ENCODE measurements around the gene GRIN2B. TPM values are rescaled to one million over a fixed set of nuclear protein-coding genes. Genes with fewer than 3 reads are reported as not detected.

Gene GRIN2B
- total and polyA plus RNA-seq, 2 donors (not counting 1 experiment from before 2014, with no cell fraction given): 0.22 TPM; not detected in 1

DNA sequence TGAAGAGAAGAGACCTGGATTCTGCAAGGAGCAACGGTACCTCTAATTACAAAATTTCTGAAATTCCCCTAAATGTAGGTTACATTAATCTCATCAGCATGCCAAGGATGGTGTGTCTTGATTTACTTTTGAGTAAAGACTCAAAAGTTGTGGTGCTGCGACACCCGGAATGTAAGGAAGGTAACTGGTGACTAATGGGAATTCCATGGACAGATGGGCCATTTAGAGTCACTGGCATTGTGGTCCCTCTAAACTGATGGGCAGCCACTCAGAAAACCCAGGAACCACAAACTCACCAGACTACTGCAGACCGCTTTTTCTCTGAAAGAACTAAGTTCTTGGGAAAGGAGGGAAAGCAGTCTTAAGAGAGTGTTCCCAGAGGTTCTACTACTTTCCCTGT is 32.8 kb downstream of the GRIN2B start:
- Histone ChIP-seq H2AFZ (ENCODE audit: insufficient read depth, low read depth, low read length, poor library complexity, severe bottlenecking) (no peak overlapping the region), H3K27ac (ENCODE audit: low read length in 2 of 2) (no peak overlapping the region), H3K9ac (ENCODE audit: low read length) (no peak overlapping the region), H4K20me1 (ENCODE audit: control insufficient read depth, insufficient read depth, low read length, poor library complexity, severe bottlenecking) (no peaks in the 10 kb centered on the region), H3K4me2 (replicated peaks; ENCODE audit: low read depth, low read length, poor library complexity, severe bottlenecking) (no peak overlapping the region), H3K4me3 (ENCODE audit: control extremely low read depth in 1 of 5, extremely low read depth in 1 of 5, insufficient read depth in 1 of 5, low read depth in 2 of 5, low read length in 4 of 5) (no peak overlapping the region), H3K36me3 (replicated peaks in 1 of 2; ENCODE audit: control extremely low read depth in 1 of 2, control insufficient read depth in 1 of 2, extremely low read depth in 1 of 2, insufficient read depth in 2 of 2, low read length in 1 of 2) (no peaks in the 10 kb centered on the region), H3K9me3 (ENCODE audit: control extremely low read depth in 1 of 3, control insufficient read depth in 2 of 3, insufficient read depth in 1 of 3, low read length in 2 of 3) (no peaks in the 10 kb centered on the region), H3K79me2 (ENCODE audit: control insufficient read depth, insufficient read depth, low read length) (no peaks in the 10 kb centered on the region), H3K4me1 (ENCODE audit: control insufficient read depth in 2 of 2, insufficient read depth in 2 of 2, low read length in 2 of 2) (no peaks in the 10 kb centered on the region), H3K27me3 (replicated peaks in 1 of 4; ENCODE audit: control extremely low read depth in 1 of 4, control insufficient read depth in 3 of 4, insufficient read depth in 4 of 4, low read length in 3 of 4) (peaks cover 0 to 7% (median 3%) of the 10 kb centered on the region in 4 experiments)
- no CpG with 5 or more reads among the region's 4 CpGs for WGBS (ENCODE audit: insufficient coverage)
- DNase-seq (no peak), ATAC-seq (ENCODE audit: low read depth) (no peak)
- no peaks in the 10 kb centered on the region for H3K4me1 Mint-ChIP-seq
- no peak overlapping the region for H3K4me3 Mint-ChIP-seq
- H3K27me3 Mint-ChIP-seq: peaks cover 28% of the 10 kb centered on the region
- POLR2A ChIA-PET: no interaction called here
- intact Hi-C loops (cut with micrococcal nuclease): no loop called here
- TF ChIP-seq, protein P1, sequence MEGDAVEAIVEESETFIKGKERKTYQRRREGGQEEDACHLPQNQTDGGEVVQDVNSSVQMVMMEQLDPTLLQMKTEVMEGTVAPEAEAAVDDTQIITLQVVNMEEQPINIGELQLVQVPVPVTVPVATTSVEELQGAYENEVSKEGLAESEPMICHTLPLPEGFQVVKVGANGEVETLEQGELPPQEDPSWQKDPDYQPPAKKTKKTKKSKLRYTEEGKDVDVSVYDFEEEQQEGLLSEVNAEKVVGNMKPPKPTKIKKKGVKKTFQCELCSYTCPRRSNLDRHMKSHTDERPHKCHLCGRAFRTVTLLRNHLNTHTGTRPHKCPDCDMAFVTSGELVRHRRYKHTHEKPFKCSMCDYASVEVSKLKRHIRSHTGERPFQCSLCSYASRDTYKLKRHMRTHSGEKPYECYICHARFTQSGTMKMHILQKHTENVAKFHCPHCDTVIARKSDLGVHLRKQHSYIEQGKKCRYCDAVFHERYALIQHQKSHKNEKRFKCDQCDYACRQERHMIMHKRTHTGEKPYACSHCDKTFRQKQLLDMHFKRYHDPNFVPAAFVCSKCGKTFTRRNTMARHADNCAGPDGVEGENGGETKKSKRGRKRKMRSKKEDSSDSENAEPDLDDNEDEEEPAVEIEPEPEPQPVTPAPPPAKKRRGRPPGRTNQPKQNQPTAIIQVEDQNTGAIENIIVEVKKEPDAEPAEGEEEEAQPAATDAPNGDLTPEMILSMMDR (IDR thresholded peaks at IDR 0.05): no peak
- no peak for TF ChIP-seq EZH2 (IDR thresholded peaks at IDR 0.05; ENCODE audit: borderline replicate concordance, insufficient read depth, low read depth, low read length, poor library complexity, severe bottlenecking)
- no peaks in the 10 kb centered on the region for H3K9me3 Mint-ChIP-seq (ENCODE audit: insufficient read depth)
- no peak overlapping the region for H3K27ac Mint-ChIP-seq
- CTCF ChIA-PET: no interaction called here

DNA sequence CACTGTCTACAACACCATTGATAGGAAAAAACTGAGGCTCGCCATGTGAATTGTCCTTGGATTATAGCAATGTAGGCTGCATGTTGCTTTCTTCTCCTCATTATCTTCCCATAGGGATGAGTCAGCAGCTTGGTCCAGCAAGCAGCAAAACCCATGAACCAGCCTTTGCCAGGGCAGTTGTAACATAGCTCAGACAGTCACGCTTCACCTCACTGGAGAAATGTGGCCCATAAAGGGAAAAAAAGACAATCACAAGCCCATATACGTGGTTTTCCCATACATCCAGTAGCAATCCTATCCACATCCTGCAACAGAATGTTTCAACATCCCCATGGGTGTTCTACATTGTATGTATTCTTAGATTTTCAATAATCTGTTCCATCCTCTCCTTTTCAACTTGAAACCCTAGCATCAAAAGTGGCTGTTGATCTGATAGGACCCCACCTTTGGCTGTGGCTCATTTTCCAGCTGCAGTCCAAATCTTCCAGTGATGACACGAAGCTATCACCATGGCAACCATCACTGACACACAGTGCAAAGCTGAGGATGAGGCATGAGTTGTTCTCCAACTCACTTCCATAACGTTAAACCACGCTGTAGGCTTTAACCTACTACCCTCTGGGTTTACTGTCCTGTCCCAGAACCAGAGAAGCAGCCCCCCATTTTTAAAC is 34.0 kb downstream of the GRIN2B start:
- POLR2A ChIA-PET: no interaction called here
- no peak for DNase-seq
- CTCF ChIA-PET: no interaction called here
- H3K4me1 ChIP-seq (ENCODE audit: control insufficient read depth in 2 of 2, insufficient read depth in 2 of 2, low read length in 2 of 2): no peaks in the 10 kb centered on the region
- Mint-ChIP-seq H3K27ac (no peak overlapping the region), H3K27me3 (peaks cover 28% of the 10 kb centered on the region), H3K4me3 (no peak overlapping the region), H3K4me1 (no peaks in the 10 kb centered on the region), H3K9me3 (ENCODE audit: insufficient read depth) (no peaks in the 10 kb centered on the region)
- H3K9ac ChIP-seq (ENCODE audit: low read length): no peak overlapping the region
- no peak overlapping the region for H3K4me2 ChIP-seq (replicated peaks; ENCODE audit: low read depth, low read length, poor library complexity, severe bottlenecking)
- 86% methylated on average over 4 of the region's 6 CpGs for WGBS (ENCODE audit: insufficient coverage)
- no peak for TF ChIP-seq EZH2 (IDR thresholded peaks at IDR 0.05; ENCODE audit: borderline replicate concordance, insufficient read depth, low read depth, low read length, poor library complexity, severe bottlenecking)
- TF ChIP-seq, protein P1 (IDR thresholded peaks at IDR 0.05): no peak
- no peak overlapping the region for H2AFZ ChIP-seq (ENCODE audit: insufficient read depth, low read depth, low read length, poor library complexity, severe bottlenecking)
- H3K79me2 ChIP-seq (ENCODE audit: control insufficient read depth, insufficient read depth, low read length): no peaks in the 10 kb centered on the region
- intact Hi-C loops (cut with micrococcal nuclease): no loop called here
- H4K20me1 ChIP-seq (ENCODE audit: control insufficient read depth, insufficient read depth, low read length, poor library complexity, severe bottlenecking): no peaks in the 10 kb centered on the region
- no peaks in the 10 kb centered on the region for H3K36me3 ChIP-seq (replicated peaks in 1 of 2; ENCODE audit: control extremely low read depth in 1 of 2, control insufficient read depth in 1 of 2, extremely low read depth in 1 of 2, insufficient read depth in 2 of 2, low read length in 1 of 2)
- no peak for ATAC-seq (ENCODE audit: low read depth)
- H3K27me3 ChIP-seq (replicated peaks in 1 of 4; ENCODE audit: control extremely low read depth in 1 of 4, control insufficient read depth in 3 of 4, insufficient read depth in 4 of 4, low read length in 3 of 4): peaks cover 0 to 9% (median 7%) of the 10 kb centered on the region in 4 experiments
- no peak overlapping the region for H3K4me3 ChIP-seq (ENCODE audit: control extremely low read depth in 1 of 5, extremely low read depth in 1 of 5, insufficient read depth in 1 of 5, low read depth in 2 of 5, low read length in 4 of 5)
- H3K9me3 ChIP-seq (ENCODE audit: control extremely low read depth in 1 of 3, control insufficient read depth in 2 of 3, insufficient read depth in 1 of 3, low read length in 2 of 3): no peaks in the 10 kb centered on the region
- no peak overlapping the region for H3K27ac ChIP-seq (ENCODE audit: low read length in 2 of 2)
